ENCODE measurements around the gene TTYH2. TPM values are rescaled to one million over a fixed set of nuclear protein-coding genes. Genes with fewer than 3 reads are reported as not detected.

Gene TTYH2
- total RNA-seq, 1 experiment from 2014 or later = 5.4 TPM

GRCh38 chr17:74237321-74237720 lies 23.9 kb downstream of the TTYH2 start:
- Histone ChIP-seq H3K4me1 (no peaks in the 10 kb centered on the region), H3K27me3 (replicated peaks; ENCODE audit: control insufficient read depth, insufficient read depth, low read length) (no peaks in the 10 kb centered on the region), H3K4me3 (ENCODE audit: low read depth, low read length) (no peak overlapping the region), H3K36me3 (ENCODE audit: control insufficient read depth, insufficient read depth, low read length) (no peaks in the 10 kb centered on the region; the same call in 1 of the 2 replicates), H3K9me3 (no peaks in the 10 kb centered on the region)
- BruUV-seq (replicated peaks) = no TSS peak
- H3K4me3 Mint-ChIP-seq (ENCODE audit: unreplicated experiment) = no peak overlapping the region
- H3K27me3 Mint-ChIP-seq (ENCODE audit: insufficient read depth, unreplicated experiment) = no peaks in the 10 kb centered on the region
- H3K9me3 Mint-ChIP-seq (ENCODE audit: unreplicated experiment) = no peaks in the 10 kb centered on the region
- no peak overlapping the region for H3K27ac Mint-ChIP-seq (ENCODE audit: unreplicated experiment)
- H3K4me1 Mint-ChIP-seq (ENCODE audit: low read depth, unreplicated experiment) = no peaks in the 10 kb centered on the region
- ChIA-PET CTCF (interaction anchor here (0.9 kb wide), 1 partner anchor 48 kb away, joined by 3 read pairs; no protein-coding TSS in a partner anchor), POLR2A (no interaction called here)
- no peak for TF ChIP-seq CTCF (IDR thresholded peaks at IDR 0.05; ENCODE audit: insufficient read depth in 1 of 2, low read depth in 1 of 2, low read length in 1 of 2, severe bottlenecking in 1 of 2, unreplicated experiment in 1 of 2)
- intact Hi-C loops (cut with micrococcal nuclease; ENCODE audit: unreplicated experiment) = no loop called here
- H3K36me3 Mint-ChIP-seq (ENCODE audit: insufficient read depth, unreplicated experiment) = no peaks in the 10 kb centered on the region
- no peak for DNase-seq

- no peak for TF ChIP-seq CTCF (IDR thresholded peaks at IDR 0.05; ENCODE audit: insufficient read depth in 1 of 2, low read depth in 1 of 2, low read length in 1 of 2, severe bottlenecking in 1 of 2, unreplicated experiment in 1 of 2)
- Mint-ChIP-seq H3K27me3 (ENCODE audit: insufficient read depth, unreplicated experiment) (no peaks in the 10 kb centered on the region), H3K27ac (ENCODE audit: unreplicated experiment) (no peak overlapping the region), H3K36me3 (ENCODE audit: insufficient read depth, unreplicated experiment) (no peaks in the 10 kb centered on the region), H3K4me1 (ENCODE audit: low read depth, unreplicated experiment) (no peaks in the 10 kb centered on the region), H3K4me3 (ENCODE audit: unreplicated experiment) (no peak overlapping the region), H3K9me3 (ENCODE audit: unreplicated experiment) (no peaks in the 10 kb centered on the region)
- Histone ChIP-seq H3K36me3 (ENCODE audit: control insufficient read depth, insufficient read depth, low read length) (no peaks in the 10 kb centered on the region; the same call in 1 of the 2 replicates), H3K27me3 (replicated peaks; ENCODE audit: control insufficient read depth, insufficient read depth, low read length) (no peaks in the 10 kb centered on the region), H3K4me3 (ENCODE audit: low read depth, low read length) (no peak overlapping the region), H3K9me3 (no peaks in the 10 kb centered on the region), H3K4me1 (no peaks in the 10 kb centered on the region)
- ChIA-PET POLR2A (no interaction called here), CTCF (interaction anchor here (1.0 kb wide), 1 partner anchor 57 kb away, joined by 4 read pairs; no protein-coding TSS in a partner anchor)
- no peak for DNase-seq
- no TSS peak for BruUV-seq (replicated peaks)
- intact Hi-C loops (cut with micrococcal nuclease; ENCODE audit: unreplicated experiment) = no loop called here
These were observed 25.8 kb downstream of the TTYH2 start for GRCh38 chr17:74239172-74239571.

- Histone ChIP-seq H3K9me3 (no peaks in the 10 kb centered on the region), H3K4me1 (no peaks in the 10 kb centered on the region), H3K4me3 (ENCODE audit: low read depth, low read length) (no peak overlapping the region), H3K27me3 (replicated peaks; ENCODE audit: control insufficient read depth, insufficient read depth, low read length) (no peaks in the 10 kb centered on the region), H3K36me3 (ENCODE audit: control insufficient read depth, insufficient read depth, low read length) (no peaks in the 10 kb centered on the region; the same call in 1 of the 2 replicates)
- H3K4me3 Mint-ChIP-seq (ENCODE audit: unreplicated experiment) = no peak overlapping the region
- no peak overlapping the region for H3K27ac Mint-ChIP-seq (ENCODE audit: unreplicated experiment)
- H3K27me3 Mint-ChIP-seq (ENCODE audit: insufficient read depth, unreplicated experiment) = no peaks in the 10 kb centered on the region
- ChIA-PET CTCF (no interaction called here), POLR2A (no interaction called here)
- H3K9me3 Mint-ChIP-seq (ENCODE audit: unreplicated experiment) = no peaks in the 10 kb centered on the region
- intact Hi-C loops (cut with micrococcal nuclease; ENCODE audit: unreplicated experiment) = no loop called here
- no peaks in the 10 kb centered on the region for H3K36me3 Mint-ChIP-seq (ENCODE audit: insufficient read depth, unreplicated experiment)
- BruUV-seq (replicated peaks) = no TSS peak
- H3K4me1 Mint-ChIP-seq (ENCODE audit: low read depth, unreplicated experiment) = no peaks in the 10 kb centered on the region
- no peak for TF ChIP-seq CTCF (IDR thresholded peaks at IDR 0.05; ENCODE audit: insufficient read depth in 1 of 2, low read depth in 1 of 2, low read length in 1 of 2, severe bottlenecking in 1 of 2, unreplicated experiment in 1 of 2)
- no peak for DNase-seq
These were observed 27.3 kb downstream of the TTYH2 start for GRCh38 chr17:74240618-74241205.
